GM10266 (cell line): ENCODE measurements around the gene MDM4.

Experiments
- DNase-seq: peaks from one replicate; pipeline ENCODE4 v3.0.0; 2012; ENCODE audit errors: extremely low spot score
- CTCF ChIP-seq: IDR thresholded peaks from 2 replicates; pipeline ENCODE4 v1.5.1; 2012; ENCODE audit warnings: mild to moderate bottlenecking, low read depth; ENCODE audit not compliant: control insufficient read depth, insufficient read depth; ENCODE audit errors: missing control alignments

The MDM4 gene

GRCh38 chr1:204592246-204592948 lies 76.2 kb downstream of the MDM4 start:
- DNase-seq: no peak
- TF ChIP-seq CTCF: no peak

- no peak for TF ChIP-seq CTCF
- DNase-seq: no peak
Measured at GRCh38 chr1:204598319-204598969, 82.2 kb downstream of the MDM4 start.

- no peak for DNase-seq
Measured at GRCh38 chr1:204599098-204599497, 82.9 kb downstream of the MDM4 start.

GRCh38 chr1:204599596-204599995 lies 83.4 kb downstream of the MDM4 start:
- no peak for DNase-seq
- no peak for TF ChIP-seq CTCF

More at GRCh38 chr1:204599098-204599497, 82.9 kb downstream of the MDM4 start:
- no peak for TF ChIP-seq CTCF

GRCh38 chr1:204600203-204600602 lies 84.0 kb downstream of the MDM4 start:
- no peak for DNase-seq
- no peak for TF ChIP-seq CTCF

- no peak for DNase-seq
- TF ChIP-seq CTCF: no peak
Measured at GRCh38 chr1:204600968-204601367, 84.8 kb downstream of the MDM4 start.

- TF ChIP-seq CTCF: no peak
- DNase-seq: no peak
Measured at GRCh38 chr1:204602111-204602579, 85.9 kb downstream of the MDM4 start.
